Peyer's patch (tissue), 4 donors: ENCODE data around the gene MAD1L1.

Experiments used
- POLR2A ChIP-seq, 2 donors: fragments of 450-650 bp; IDR thresholded peaks; one replicate each; pipeline ENCODE4 v1.5.1; 2017; ENCODE audit warnings: antibody characterized with exemption in 2 of 2, mild to moderate bottlenecking in 2 of 2, moderate library complexity in 2 of 2
- TF ChIP-seq, protein P1 (sequence below), 6 experiments: fragments of 450-650 bp in 4 of 6; fragments of 200-600 bp in 2 of 6; sonication (generic) in 1 of 6; IDR thresholded peaks; one replicate each; pipeline ENCODE4 v1.5.1; 2017 to 2019; ENCODE audit warnings: antibody characterized with exemption in 6 of 6, mild to moderate bottlenecking in 3 of 6, moderate library complexity in 1 of 6

DNA sequence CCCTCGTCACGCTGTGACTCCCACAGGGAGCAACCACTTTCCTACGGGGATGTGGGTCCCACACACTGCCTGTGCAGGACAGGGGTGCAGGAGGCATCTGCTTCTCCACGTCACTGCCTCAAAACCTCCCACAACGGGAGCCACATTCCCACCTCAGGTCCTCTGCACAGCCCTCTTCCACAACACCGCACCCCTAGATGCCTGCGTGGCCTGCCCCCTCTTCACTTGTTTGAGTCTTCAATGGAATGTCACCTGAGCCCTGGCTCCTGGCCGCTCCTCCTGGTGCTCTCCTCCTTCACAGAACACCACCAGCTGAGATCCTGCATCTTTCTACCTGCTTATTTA is 73.6 kb downstream of the MAD1L1 start:
- TF ChIP-seq, protein P1, sequence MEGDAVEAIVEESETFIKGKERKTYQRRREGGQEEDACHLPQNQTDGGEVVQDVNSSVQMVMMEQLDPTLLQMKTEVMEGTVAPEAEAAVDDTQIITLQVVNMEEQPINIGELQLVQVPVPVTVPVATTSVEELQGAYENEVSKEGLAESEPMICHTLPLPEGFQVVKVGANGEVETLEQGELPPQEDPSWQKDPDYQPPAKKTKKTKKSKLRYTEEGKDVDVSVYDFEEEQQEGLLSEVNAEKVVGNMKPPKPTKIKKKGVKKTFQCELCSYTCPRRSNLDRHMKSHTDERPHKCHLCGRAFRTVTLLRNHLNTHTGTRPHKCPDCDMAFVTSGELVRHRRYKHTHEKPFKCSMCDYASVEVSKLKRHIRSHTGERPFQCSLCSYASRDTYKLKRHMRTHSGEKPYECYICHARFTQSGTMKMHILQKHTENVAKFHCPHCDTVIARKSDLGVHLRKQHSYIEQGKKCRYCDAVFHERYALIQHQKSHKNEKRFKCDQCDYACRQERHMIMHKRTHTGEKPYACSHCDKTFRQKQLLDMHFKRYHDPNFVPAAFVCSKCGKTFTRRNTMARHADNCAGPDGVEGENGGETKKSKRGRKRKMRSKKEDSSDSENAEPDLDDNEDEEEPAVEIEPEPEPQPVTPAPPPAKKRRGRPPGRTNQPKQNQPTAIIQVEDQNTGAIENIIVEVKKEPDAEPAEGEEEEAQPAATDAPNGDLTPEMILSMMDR (IDR thresholded peaks at IDR 0.05), result no peak
- TF ChIP-seq POLR2A (IDR thresholded peaks at IDR 0.05), result no peak
